AG09319 (cell line): ENCODE results near the gene ARMC5.

Experiments used
- DNase-seq: peaks from one replicate; pipeline ENCODE4 v3.0.0-alpha.2; 2010; ENCODE audit warnings: low read depth; ENCODE audit errors: extremely low read depth
- TF ChIP-seq, protein P1 (sequence below): IDR thresholded peaks from 2 replicates; pipeline ENCODE4 v1.5.1; 2011; ENCODE audit warnings: low read depth, mild to moderate bottlenecking, inconsistent platforms, low read length, moderate library complexity

ARMC5 gene

GRCh38 chr16:31428279-31428597 is 31.1 kb upstream of the ARMC5 start, which contains the start of gene COX6A2:
TSS of gene COX6A2 (minus strand) at chr16:31428360. CDS start at chr16:31428325, 35 bp downstream.
- DNase-seq: no peak
- TF ChIP-seq, protein P1, sequence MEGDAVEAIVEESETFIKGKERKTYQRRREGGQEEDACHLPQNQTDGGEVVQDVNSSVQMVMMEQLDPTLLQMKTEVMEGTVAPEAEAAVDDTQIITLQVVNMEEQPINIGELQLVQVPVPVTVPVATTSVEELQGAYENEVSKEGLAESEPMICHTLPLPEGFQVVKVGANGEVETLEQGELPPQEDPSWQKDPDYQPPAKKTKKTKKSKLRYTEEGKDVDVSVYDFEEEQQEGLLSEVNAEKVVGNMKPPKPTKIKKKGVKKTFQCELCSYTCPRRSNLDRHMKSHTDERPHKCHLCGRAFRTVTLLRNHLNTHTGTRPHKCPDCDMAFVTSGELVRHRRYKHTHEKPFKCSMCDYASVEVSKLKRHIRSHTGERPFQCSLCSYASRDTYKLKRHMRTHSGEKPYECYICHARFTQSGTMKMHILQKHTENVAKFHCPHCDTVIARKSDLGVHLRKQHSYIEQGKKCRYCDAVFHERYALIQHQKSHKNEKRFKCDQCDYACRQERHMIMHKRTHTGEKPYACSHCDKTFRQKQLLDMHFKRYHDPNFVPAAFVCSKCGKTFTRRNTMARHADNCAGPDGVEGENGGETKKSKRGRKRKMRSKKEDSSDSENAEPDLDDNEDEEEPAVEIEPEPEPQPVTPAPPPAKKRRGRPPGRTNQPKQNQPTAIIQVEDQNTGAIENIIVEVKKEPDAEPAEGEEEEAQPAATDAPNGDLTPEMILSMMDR: no peak

GRCh38 chr16:31428638-31429247 is 30.6 kb upstream of the ARMC5 start:
- DNase-seq: no peak
- TF ChIP-seq, protein P1: no peak

- DNase-seq: no peak
Measured at GRCh38 chr16:31429314-31429713, 30.0 kb upstream of the ARMC5 start.

GRCh38 chr16:31429796-31430195 is 29.5 kb upstream of the ARMC5 start:
- TF ChIP-seq, protein P1: no peak
- no peak for DNase-seq

More at GRCh38 chr16:31429314-31429713, 30.0 kb upstream of the ARMC5 start:
- TF ChIP-seq, protein P1: no peak

GRCh38 chr16:31430380-31431052 is 28.8 kb upstream of the ARMC5 start:
- DNase-seq: no peak
- TF ChIP-seq, protein P1: no peak

GRCh38 chr16:31435341-31436220 is 23.7 kb upstream of the ARMC5 start:
- TF ChIP-seq, protein P1: no peak
- no peak for DNase-seq
